GM12878 (cell line): ENCODE results near the gene AFAP1L2.
"Not testable (repeated sequence)": the region's sequence is repeated elsewhere in the genome, so short reads cannot be mapped to it uniquely, and the experiment has no call there.

Experiments used
- FOS ChIP-seq: IDR thresholded peaks from 3 replicates; pipeline ENCODE4 v1.6.1; 2011; ENCODE audit warnings: borderline replicate concordance; ENCODE audit not compliant: insufficient read length; ENCODE audit errors: extremely low read depth
- TF ChIP-seq, protein P1 (sequence below): IDR thresholded peaks from 2 replicates; pipeline ENCODE4 v1.6.1; 2011; ENCODE audit warnings: borderline replicate concordance, low read depth, mild to moderate bottlenecking, moderate library complexity, mixed read lengths, low read length; ENCODE audit not compliant: insufficient read depth; ENCODE audit errors: extremely low read length
- TF ChIP-seq, protein P2 (sequence below): IDR thresholded peaks from 2 replicates; pipeline ENCODE4 v1.6.1; 2011; ENCODE audit warnings: low read depth, low read length, improper control_type of control experiment, borderline replicate concordance

DNA sequence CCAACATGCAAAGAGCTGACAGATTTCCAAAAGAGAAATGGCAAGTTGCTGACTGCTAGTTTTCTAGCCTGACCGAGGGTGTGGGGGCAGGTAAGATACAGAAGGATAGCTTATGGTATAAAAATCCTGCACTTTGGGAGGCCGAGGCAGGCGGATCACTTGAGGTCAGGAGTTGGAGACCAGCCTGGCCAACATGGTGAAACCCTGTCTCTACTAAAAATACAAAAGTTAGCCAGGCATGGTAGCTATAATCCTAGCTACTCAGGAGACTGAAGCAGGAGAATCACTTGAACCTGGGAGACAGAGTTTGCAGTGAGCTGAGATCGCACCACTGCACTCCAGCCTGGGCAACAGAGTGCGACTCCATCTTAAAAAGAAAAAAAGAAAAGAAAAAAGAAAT, 70.9 kb downstream of the AFAP1L2 start:
- TF ChIP-seq, protein P1, sequence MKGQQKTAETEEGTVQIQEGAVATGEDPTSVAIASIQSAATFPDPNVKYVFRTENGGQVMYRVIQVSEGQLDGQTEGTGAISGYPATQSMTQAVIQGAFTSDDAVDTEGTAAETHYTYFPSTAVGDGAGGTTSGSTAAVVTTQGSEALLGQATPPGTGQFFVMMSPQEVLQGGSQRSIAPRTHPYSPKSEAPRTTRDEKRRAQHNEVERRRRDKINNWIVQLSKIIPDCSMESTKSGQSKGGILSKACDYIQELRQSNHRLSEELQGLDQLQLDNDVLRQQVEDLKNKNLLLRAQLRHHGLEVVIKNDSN, result not testable (repeated sequence)
- TF ChIP-seq, protein P2, sequence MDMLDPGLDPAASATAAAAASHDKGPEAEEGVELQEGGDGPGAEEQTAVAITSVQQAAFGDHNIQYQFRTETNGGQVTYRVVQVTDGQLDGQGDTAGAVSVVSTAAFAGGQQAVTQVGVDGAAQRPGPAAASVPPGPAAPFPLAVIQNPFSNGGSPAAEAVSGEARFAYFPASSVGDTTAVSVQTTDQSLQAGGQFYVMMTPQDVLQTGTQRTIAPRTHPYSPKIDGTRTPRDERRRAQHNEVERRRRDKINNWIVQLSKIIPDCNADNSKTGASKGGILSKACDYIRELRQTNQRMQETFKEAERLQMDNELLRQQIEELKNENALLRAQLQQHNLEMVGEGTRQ, result not testable (repeated sequence)
- not testable (repeated sequence) for TF ChIP-seq FOS
